GM19240 (cell line): ENCODE data around the gene FUCA2.
"Not testable (repeated sequence)": the region's sequence is repeated elsewhere in the genome, so short reads cannot be mapped to it uniquely, and the experiment has no call there.

Experiments
- DNase-seq: peaks from one replicate; pipeline ENCODE4 v3.0.0; 2011; ENCODE audit warnings: low spot score; ENCODE audit not compliant: insufficient read length

The FUCA2 gene

DNA sequence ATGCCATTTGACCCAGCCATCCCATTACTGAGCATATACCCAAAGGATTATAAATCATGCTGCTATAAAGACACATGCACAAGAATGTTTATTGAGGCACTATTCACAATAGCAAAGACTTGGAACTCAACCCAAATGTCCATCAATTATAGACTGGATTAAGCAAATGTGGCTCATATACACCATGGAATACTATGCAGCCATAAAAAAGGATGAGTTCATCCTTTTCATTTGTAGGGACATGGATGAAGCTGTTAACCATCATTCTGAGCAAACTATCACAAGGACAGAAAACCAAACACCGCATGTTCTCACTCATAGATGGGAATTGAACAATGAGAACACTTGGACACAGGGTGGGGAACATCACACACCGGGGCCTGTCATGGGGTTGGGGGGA is 63.7 kb downstream of the FUCA2 start:
- DNase-seq, result not testable (repeated sequence)
